Endothelial cell of umbilical vein (primary cell): ENCODE measurements around the gene RALB. TPM values are rescaled to one million over a fixed set of nuclear protein-coding genes. Genes with fewer than 3 reads are reported as not detected.
A peak's percentile ranks its signal among the peaks of the same experiment; 100 is the strongest.

ENCODE experiments used
- BruUV-seq: library from RNA; stranded (reverse); fragments of 400-500 nt; replicated peaks from 2 replicates; lab custom pipeline; 2021; lab: Mats Ljungman, UMichigan
- CTCF ChIA-PET: fragments of 300-600, 350-600 bp; sonication (Branson Sonifier 250); formaldehyde crosslinking; loops from one replicate; lab custom pipeline; 2021; ENCODE audit warnings: antibody characterized with exemption, inconsistent platforms; lab: Charles Lee
- POLR2A ChIA-PET: fragments of 300-600, 350-600 bp; sonication (Branson Sonifier 250); formaldehyde crosslinking; loops from one replicate; lab custom pipeline; 2021; ENCODE audit warnings: antibody characterized with exemption, inconsistent platforms; lab: Charles Lee
- DNase-seq: peaks from one replicate; pipeline ENCODE4 v3.0.0-alpha.2; 2011; ENCODE audit warnings: low read depth, low spot score
- FAIRE-seq: peaks from 2 replicates; lab custom pipeline; 2011; peaks lifted over from hg19 to GRCh38; lab: Jason Lieb, UNC
- H2AFZ ChIP-seq: 2 replicates; pipeline ENCODE4 v1.6.0; 2012; ENCODE audit warnings: low read depth, low read length, control low read depth, inconsistent platforms
- H3K27ac ChIP-seq: 2 replicates; pipeline ENCODE4 v1.5.1; 2011; ENCODE audit warnings: low read depth, mild to moderate bottlenecking, control low read depth, low read length, moderate library complexity; ENCODE audit not compliant: insufficient read depth
- H3K27me3 ChIP-seq, 2 experiments: 2 replicates each; pipeline versions ENCODE4 v1.6.0 to v1.6.1; 2011; ENCODE audit warnings: low read length in 2 of 2, mixed read lengths in 1 of 2; ENCODE audit not compliant: control insufficient read depth in 2 of 2, insufficient read depth in 2 of 2
- H3K36me3 ChIP-seq, 2 experiments: 2 replicates in 1 of 2; 3 replicates in 1 of 2; pipeline ENCODE4 v1.5.1; 2011; ENCODE audit warnings: low read length in 2 of 2, mild to moderate bottlenecking in 1 of 2, moderate library complexity in 1 of 2; ENCODE audit not compliant: control insufficient read depth in 2 of 2, insufficient read depth in 2 of 2; ENCODE audit errors: extremely low read depth in 1 of 2
- H3K4me1 ChIP-seq: 3 replicates; pipeline ENCODE4 v1.5.1; 2011; ENCODE audit warnings: mild to moderate bottlenecking, low read length; ENCODE audit not compliant: control insufficient read depth, insufficient read depth; ENCODE audit errors: extremely low read depth
- H3K4me2 ChIP-seq: 2 replicates; pipeline ENCODE4 v1.6.1; 2011; ENCODE audit warnings: low read length, control low read depth, mixed read lengths; ENCODE audit not compliant: insufficient read depth
- H3K4me3 ChIP-seq, 3 experiments: fragments of 200-600 bp in 1 of 3; sonication (generic), shearing (Covaris generic) in 1 of 3; replicated peaks in 1 of 3; 2 replicates each; pipeline ENCODE4 v1.5.1; 2011 to 2016; ENCODE audit warnings: control low read depth in 3 of 3, low read length in 3 of 3, mild to moderate bottlenecking in 2 of 3, inconsistent platforms in 1 of 3, low read depth in 1 of 3, moderate library complexity in 1 of 3; ENCODE audit not compliant: insufficient read depth in 1 of 3
- H3K79me2 ChIP-seq: 2 replicates; pipeline ENCODE4 v1.6.0; 2012; ENCODE audit warnings: low read length, inconsistent platforms; ENCODE audit not compliant: control insufficient read depth, insufficient read depth
- H3K9ac ChIP-seq: replicated peaks from 2 replicates; pipeline ENCODE3; 2011; ENCODE audit warnings: low read length, control low read depth; ENCODE audit not compliant: insufficient read depth; ENCODE audit errors: extremely low read depth
- H3K9me1 ChIP-seq: replicated peaks from 3 replicates; pipeline ENCODE4 v1.6.0; 2011; ENCODE audit warnings: mild to moderate bottlenecking, low read length; ENCODE audit not compliant: control insufficient read depth, insufficient read depth; ENCODE audit errors: extremely low read depth
- H3K9me3 ChIP-seq: replicated peaks from 2 replicates; pipeline ENCODE4 v1.5.1; 2012; ENCODE audit warnings: low read length, inconsistent platforms; ENCODE audit not compliant: control insufficient read depth, insufficient read depth
- H4K20me1 ChIP-seq: replicated peaks from 2 replicates; pipeline ENCODE3; 2011; ENCODE audit warnings: mild to moderate bottlenecking, low read length; ENCODE audit not compliant: control insufficient read depth, insufficient read depth; ENCODE audit errors: extremely low read depth
- EZH2 ChIP-seq: IDR thresholded peaks from 2 replicates; pipeline ENCODE4 v1.6.1; 2012; ENCODE audit warnings: borderline replicate concordance, low read depth, mild to moderate bottlenecking, moderate library complexity, low read length, inconsistent platforms; ENCODE audit not compliant: severe bottlenecking
- FOS ChIP-seq: IDR thresholded peaks from 2 replicates; pipeline ENCODE4 v1.6.1; 2011; ENCODE audit warnings: mild to moderate bottlenecking, low read length, moderate library complexity, borderline replicate concordance; ENCODE audit not compliant: insufficient read depth
- GATA2 ChIP-seq: IDR thresholded peaks from 2 replicates; pipeline ENCODE4 v1.7.0; 2011; ENCODE audit warnings: low read depth, mild to moderate bottlenecking, moderate library complexity, mixed read lengths, low read length; ENCODE audit not compliant: insufficient read length, insufficient read depth
- JUN ChIP-seq: IDR thresholded peaks from 2 replicates; pipeline ENCODE4 v1.6.1; 2011; ENCODE audit warnings: borderline replicate concordance, low read depth; ENCODE audit not compliant: insufficient read length, insufficient read depth
- MAX ChIP-seq: IDR thresholded peaks from 2 replicates; pipeline ENCODE4 v1.6.1; 2011; ENCODE audit not compliant: insufficient read depth, insufficient read length
- MYC ChIP-seq: IDR thresholded peaks from one replicate; pipeline ENCODE4 v1.6.1; 2011; ENCODE audit warnings: mild to moderate bottlenecking, low read depth, low read length
- POLR2A ChIP-seq: IDR thresholded peaks from 2 replicates; pipeline ENCODE4 v1.6.1; 2012; ENCODE audit warnings: low read depth, mild to moderate bottlenecking, control low read depth, low read length
- POLR2AphosphoS5 ChIP-seq: IDR thresholded peaks from 2 replicates; pipeline ENCODE4 v1.6.1; 2012; ENCODE audit warnings: low read depth, mild to moderate bottlenecking, control low read depth, low read length, moderate library complexity; ENCODE audit not compliant: insufficient read depth
- dilution Hi-C: fragments of 300-500 bp; cut with MboI; formaldehyde crosslinking; loops from one replicate; pipeline ENCODE4 v1.15.0; 2019; ENCODE audit warnings: low sequenced_read_pairs; ENCODE audit not compliant: extremely low pct_ligation_motif_present
- intact Hi-C: fragments of 100-400 bp; cut with micrococcal nuclease; formaldehyde crosslinking; loops from one replicate; pipeline ENCODE4 v1.10.0; 2022
- polyA plus RNA-seq, 4 experiments: library from polyadenylated mRNA; depleted of rRNA in 3 of 4; stranded (reverse) in 3 of 4; unstranded in 1 of 4; fragments of >200 nt; gene quantifications; 2 replicates each; pipeline versions ENCODE4 v1.2.1 to v1.2.3, GENCODE V29; 2011 to 2012; ENCODE audit warnings: missing spikeins in 1 of 4
- total RNA-seq: library from RNA; stranded (reverse); gene quantifications from 2 replicates; pipeline ENCODE4 v1.2.3, GENCODE V29; 2021
- TF ChIP-seq, protein P1 (sequence below), 2 donors: IDR thresholded peaks; 1 replicate in 1 of 2; 2 replicates in 1 of 2; pipeline ENCODE4 v1.5.1; 2011; ENCODE audit warnings: low read length in 2 of 2, mild to moderate bottlenecking in 2 of 2, moderate library complexity in 2 of 2, control low read depth in 1 of 2, inconsistent platforms in 1 of 2, low read depth in 1 of 2; ENCODE audit not compliant: insufficient read depth in 1 of 2; ENCODE audit errors: extremely low read depth in 1 of 2

The RALB gene
- total and polyA plus RNA-seq, 2 donors (not counting 3 experiments of a cell fraction or from before 2014, with no cell fraction given): 105 to 115 TPM

DNA sequence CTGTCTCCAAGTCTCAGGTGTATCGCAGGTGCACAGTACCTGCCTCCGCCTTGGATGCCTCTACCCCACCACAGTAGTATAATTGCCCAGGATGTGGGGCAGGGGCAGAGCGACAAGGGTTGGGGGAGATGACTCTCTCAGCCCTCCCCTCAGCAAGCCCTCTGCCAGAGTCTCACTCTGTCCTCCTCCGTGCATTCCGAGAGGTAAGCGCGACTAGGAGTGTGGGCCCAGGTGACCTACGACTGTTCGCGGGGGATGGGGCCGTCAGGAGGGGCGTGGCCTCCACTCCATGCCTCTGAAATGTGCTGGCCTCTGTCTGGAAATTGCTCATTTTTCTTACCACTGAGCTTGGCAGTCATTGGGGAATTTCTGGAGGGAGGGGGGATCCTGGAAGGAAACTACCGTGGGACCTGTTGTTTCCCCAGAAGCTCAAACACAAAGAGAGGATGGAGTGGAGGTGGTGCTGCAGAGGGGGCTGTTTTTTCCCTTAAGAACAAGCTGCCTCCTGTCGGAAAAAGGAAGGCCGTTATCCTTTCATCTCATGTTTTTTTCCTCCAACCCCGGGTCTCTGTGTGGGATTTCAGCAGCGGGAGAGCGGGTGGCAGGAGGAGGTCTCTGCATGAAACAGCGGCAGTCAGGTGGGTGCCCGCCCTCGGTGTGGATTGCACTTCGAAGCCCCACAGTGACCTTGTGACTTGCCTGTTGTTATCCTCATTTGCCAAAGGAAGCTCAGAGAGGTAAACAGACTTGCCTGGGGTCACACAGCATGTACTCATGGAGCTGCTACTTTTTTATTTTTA is 13.0 kb upstream of the RALB start:
- FAIRE-seq: peak; percentile 98
- peak overlapping the region; percentile 26 for H2AFZ ChIP-seq
- POLR2A ChIA-PET: interaction anchor here (0.8 to 2.5 kb wide), 4 partner anchors 13 to 107 kb away, joined by 3 to 29 read pairs (median 9); partner anchors contain the start of genes RALB and TMEM185B

More for the DNA sequence above, 13.0 kb upstream of the RALB start:
- Histone ChIP-seq H3K9ac (no peak overlapping the region), H3K27me3 (no peaks in the 10 kb centered on the region), H3K9me3 (no peaks in the 10 kb centered on the region), H4K20me1 (no peaks in the 10 kb centered on the region), H3K27ac (peak overlapping the region; percentile 37), H3K79me2 (no peaks in the 10 kb centered on the region), H3K4me2 (peak overlapping the region; percentile 7), H3K9me1 (no peaks in the 10 kb centered on the region), H3K4me1 (peaks cover 34% of the 10 kb centered on the region), H3K4me3 (no peak overlapping the region), H3K36me3 (no peaks in the 10 kb centered on the region)
- CTCF ChIA-PET: interaction anchor here (0.6 to 2.9 kb wide), 19 partner anchors 8 to 108 kb away, joined by 3 to 42 read pairs (median 5); partner anchors contain the start of genes RALB and TMEM185B
- DNase-seq: peak; percentile 99
- intact Hi-C loops: loop anchor here (1.0 kb wide), 3 partner anchors 13 to 594 kb away; partner anchors contain the start of genes RALB and TMEM185B
- TF ChIP-seq MYC (peak; percentile 44), FOS (peak; percentile 47), POLR2AphosphoS5 (peak; percentile 69), GATA2 (peak; percentile 89), POLR2A (peak; percentile 57), EZH2 (no peak), JUN (peak; percentile 24), MAX (no peak)
- TF ChIP-seq, protein P1, sequence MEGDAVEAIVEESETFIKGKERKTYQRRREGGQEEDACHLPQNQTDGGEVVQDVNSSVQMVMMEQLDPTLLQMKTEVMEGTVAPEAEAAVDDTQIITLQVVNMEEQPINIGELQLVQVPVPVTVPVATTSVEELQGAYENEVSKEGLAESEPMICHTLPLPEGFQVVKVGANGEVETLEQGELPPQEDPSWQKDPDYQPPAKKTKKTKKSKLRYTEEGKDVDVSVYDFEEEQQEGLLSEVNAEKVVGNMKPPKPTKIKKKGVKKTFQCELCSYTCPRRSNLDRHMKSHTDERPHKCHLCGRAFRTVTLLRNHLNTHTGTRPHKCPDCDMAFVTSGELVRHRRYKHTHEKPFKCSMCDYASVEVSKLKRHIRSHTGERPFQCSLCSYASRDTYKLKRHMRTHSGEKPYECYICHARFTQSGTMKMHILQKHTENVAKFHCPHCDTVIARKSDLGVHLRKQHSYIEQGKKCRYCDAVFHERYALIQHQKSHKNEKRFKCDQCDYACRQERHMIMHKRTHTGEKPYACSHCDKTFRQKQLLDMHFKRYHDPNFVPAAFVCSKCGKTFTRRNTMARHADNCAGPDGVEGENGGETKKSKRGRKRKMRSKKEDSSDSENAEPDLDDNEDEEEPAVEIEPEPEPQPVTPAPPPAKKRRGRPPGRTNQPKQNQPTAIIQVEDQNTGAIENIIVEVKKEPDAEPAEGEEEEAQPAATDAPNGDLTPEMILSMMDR (IDR thresholded peaks at IDR 0.05; ENCODE audit: extremely low read depth in 1 of 2, insufficient read depth in 1 of 2, low read depth in 1 of 2, low read length in 2 of 2): peak in 1 of 2 donors; percentile 4
- dilution Hi-C loops: no loop called here
- no TSS peak for BruUV-seq
